Measurements from ENCODE around the gene OSBPL10.

OSBPL10 gene

GRCh38 chr3:31903686-31904431 lies 77.2 kb downstream of the OSBPL10 start:
- TF ChIP-seq ZC3H10 (CRISPR knock-in tag; IDR thresholded peaks at IDR 0.05) (no peak), RARB (CRISPR knock-in tag; IDR thresholded peaks at IDR 0.05) (no peak), TSHZ2 (CRISPR knock-in tag; IDR thresholded peaks at IDR 0.05) (no peak), OSR1 (CRISPR knock-in tag; IDR thresholded peaks at IDR 0.05) (no peak), TOX (CRISPR knock-in tag; IDR thresholded peaks at IDR 0.05; ENCODE audit: borderline replicate concordance) (no peak), ZNF70 (CRISPR knock-in tag; IDR thresholded peaks at IDR 0.05) (no peak), ZNF565 (CRISPR knock-in tag; conservative IDR thresholded peaks at IDR 0.05; ENCODE audit: low read depth) (no peak), ZNF8 (CRISPR knock-in tag; IDR thresholded peaks at IDR 0.05) (no peak), ISL1 (CRISPR knock-in tag; IDR thresholded peaks at IDR 0.05) (no peak), PATZ1 (CRISPR knock-in tag; IDR thresholded peaks at IDR 0.05; ENCODE audit: borderline replicate concordance) (no peak), CSRNP3 (CRISPR knock-in tag; IDR thresholded peaks at IDR 0.05) (no peak), TCF4 (CRISPR knock-in tag; IDR thresholded peaks at IDR 0.05; ENCODE audit: borderline replicate concordance) (no peak), ESRRG (CRISPR knock-in tag; IDR thresholded peaks at IDR 0.05) (no peak), ZFP3 (CRISPR knock-in tag; IDR thresholded peaks at IDR 0.05) (no peak), GLIS3 (CRISPR knock-in tag; IDR thresholded peaks at IDR 0.05) (no peak), SNAI2 (CRISPR knock-in tag; IDR thresholded peaks at IDR 0.05) (no peak)
- no peak for ATAC-seq

GRCh38 chr3:31900583-31900982 lies 80.5 kb downstream of the OSBPL10 start:
- TF ChIP-seq ZC3H10 (CRISPR knock-in tag; IDR thresholded peaks at IDR 0.05) = no peak
- TF ChIP-seq TCF4 (CRISPR knock-in tag; IDR thresholded peaks at IDR 0.05; ENCODE audit: borderline replicate concordance) = no peak
- TF ChIP-seq OSR1 (CRISPR knock-in tag; IDR thresholded peaks at IDR 0.05) = no peak
- TF ChIP-seq ZFP30 (CRISPR knock-in tag; IDR thresholded peaks at IDR 0.05) = no peak
- no peak for TF ChIP-seq ZNF565 (CRISPR knock-in tag; conservative IDR thresholded peaks at IDR 0.05; ENCODE audit: low read depth)
- TF ChIP-seq ZNF70 (CRISPR knock-in tag; IDR thresholded peaks at IDR 0.05) = no peak
- no peak for TF ChIP-seq PATZ1 (CRISPR knock-in tag; IDR thresholded peaks at IDR 0.05; ENCODE audit: borderline replicate concordance)
- no peak for TF ChIP-seq GLIS3 (CRISPR knock-in tag; IDR thresholded peaks at IDR 0.05)
- TF ChIP-seq PPARA (CRISPR knock-in tag; IDR thresholded peaks at IDR 0.05; ENCODE audit: borderline replicate concordance) = no peak
- TF ChIP-seq POU6F1 (CRISPR knock-in tag; IDR thresholded peaks at IDR 0.05; ENCODE audit: borderline replicate concordance, low read depth) = no peak
- TF ChIP-seq RARB (CRISPR knock-in tag; IDR thresholded peaks at IDR 0.05) = no peak
- TF ChIP-seq CSRNP3 (CRISPR knock-in tag; IDR thresholded peaks at IDR 0.05) = no peak
- TF ChIP-seq BACH2 (CRISPR knock-in tag; IDR thresholded peaks at IDR 0.05; ENCODE audit: borderline replicate concordance) = no peak
- TF ChIP-seq TSHZ2 (CRISPR knock-in tag; IDR thresholded peaks at IDR 0.05) = no peak
- TF ChIP-seq ESRRG (CRISPR knock-in tag; IDR thresholded peaks at IDR 0.05) = no peak
- no peak for TF ChIP-seq CSDC2 (CRISPR knock-in tag; IDR thresholded peaks at IDR 0.05)
- TF ChIP-seq TOX (CRISPR knock-in tag; IDR thresholded peaks at IDR 0.05; ENCODE audit: borderline replicate concordance) = no peak
- no peak for TF ChIP-seq SNAI2 (CRISPR knock-in tag; IDR thresholded peaks at IDR 0.05)
- no peak for TF ChIP-seq ZFP3 (CRISPR knock-in tag; IDR thresholded peaks at IDR 0.05)
- ATAC-seq = no peak

Measured in SK-N-SH treated with all-trans-retinoic acid at 6 μM for 48 hours (cell line).